ENCODE measurements around the gene SUPT4H1. TPM values are rescaled to one million over a fixed set of nuclear protein-coding genes. Genes with fewer than 3 reads are reported as not detected.

The SUPT4H1 gene
- total RNA-seq, 2 donors from 2014 or later = 50.0 to 51.4 TPM

DNA sequence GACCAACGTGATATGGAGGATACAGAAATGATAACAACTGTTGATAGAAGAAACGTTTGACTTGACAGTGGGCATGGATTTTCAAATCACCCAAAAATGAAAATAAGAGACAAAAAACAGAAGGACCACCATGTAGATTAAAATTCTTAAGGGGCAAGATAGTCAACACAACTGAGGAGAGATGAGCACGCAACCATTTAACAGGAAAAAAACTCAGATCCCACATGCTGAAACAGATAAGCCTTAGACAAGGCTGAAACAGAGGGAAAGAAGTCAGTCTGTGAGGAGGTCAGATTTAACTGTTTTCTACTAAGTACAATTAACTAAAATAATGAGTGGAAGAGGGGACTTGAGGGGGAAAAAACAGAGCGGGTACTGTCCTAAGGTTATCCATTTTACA is 44.2 kb upstream of the SUPT4H1 start:
- peaks cover 0 to 5% of the 10 kb centered on the region in 2 donors for H3K4me1 ChIP-seq
- no peak overlapping the region for H3K27ac ChIP-seq
- no peak for DNase-seq (ENCODE audit: low spot score)
- TF ChIP-seq, protein P1, sequence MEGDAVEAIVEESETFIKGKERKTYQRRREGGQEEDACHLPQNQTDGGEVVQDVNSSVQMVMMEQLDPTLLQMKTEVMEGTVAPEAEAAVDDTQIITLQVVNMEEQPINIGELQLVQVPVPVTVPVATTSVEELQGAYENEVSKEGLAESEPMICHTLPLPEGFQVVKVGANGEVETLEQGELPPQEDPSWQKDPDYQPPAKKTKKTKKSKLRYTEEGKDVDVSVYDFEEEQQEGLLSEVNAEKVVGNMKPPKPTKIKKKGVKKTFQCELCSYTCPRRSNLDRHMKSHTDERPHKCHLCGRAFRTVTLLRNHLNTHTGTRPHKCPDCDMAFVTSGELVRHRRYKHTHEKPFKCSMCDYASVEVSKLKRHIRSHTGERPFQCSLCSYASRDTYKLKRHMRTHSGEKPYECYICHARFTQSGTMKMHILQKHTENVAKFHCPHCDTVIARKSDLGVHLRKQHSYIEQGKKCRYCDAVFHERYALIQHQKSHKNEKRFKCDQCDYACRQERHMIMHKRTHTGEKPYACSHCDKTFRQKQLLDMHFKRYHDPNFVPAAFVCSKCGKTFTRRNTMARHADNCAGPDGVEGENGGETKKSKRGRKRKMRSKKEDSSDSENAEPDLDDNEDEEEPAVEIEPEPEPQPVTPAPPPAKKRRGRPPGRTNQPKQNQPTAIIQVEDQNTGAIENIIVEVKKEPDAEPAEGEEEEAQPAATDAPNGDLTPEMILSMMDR (IDR thresholded peaks at IDR 0.05) = no peak
- H3K9me3 ChIP-seq = no peaks in the 10 kb centered on the region
- no peak overlapping the region for H3K4me3 ChIP-seq
- no peaks in the 10 kb centered on the region for H3K36me3 ChIP-seq
- no peaks in the 10 kb centered on the region for H3K27me3 ChIP-seq

DNA sequence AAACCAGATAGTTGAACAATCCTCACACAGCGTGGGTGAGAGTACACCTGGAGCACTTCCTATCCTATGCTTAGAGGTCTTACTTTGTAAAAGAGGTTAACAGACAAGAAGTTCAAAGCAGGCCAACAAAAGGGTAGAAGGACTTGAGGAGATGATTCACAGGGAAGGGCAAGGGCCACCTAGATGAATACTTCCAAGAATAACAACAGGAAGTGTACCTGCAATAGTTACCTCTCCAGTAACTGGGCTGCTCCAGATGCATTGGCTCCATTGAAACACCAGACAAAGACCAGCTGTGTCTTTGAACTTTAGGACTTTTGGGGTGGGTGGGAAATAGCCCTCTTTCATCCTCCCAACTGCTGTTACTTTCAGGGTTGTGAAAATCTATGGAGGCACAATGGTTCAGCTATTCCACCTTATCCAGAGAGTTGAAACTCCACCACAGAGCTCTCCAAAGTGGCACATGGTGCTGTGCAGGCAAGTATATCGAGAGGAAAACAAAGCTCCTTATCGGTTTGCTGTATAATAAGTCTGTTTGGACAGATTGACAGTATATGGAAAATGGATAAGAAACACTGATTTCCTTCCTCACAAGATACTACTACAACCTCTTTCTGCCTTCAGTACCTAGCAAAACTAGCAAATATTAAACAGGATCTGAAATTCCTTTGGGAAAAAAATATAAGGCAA is 42.7 kb upstream of the SUPT4H1 start:
- H3K4me3 ChIP-seq = no peak overlapping the region
- no peaks in the 10 kb centered on the region for H3K36me3 ChIP-seq
- H3K27ac ChIP-seq = no peak overlapping the region
- no peaks in the 10 kb centered on the region for H3K9me3 ChIP-seq
- H3K27me3 ChIP-seq = no peaks in the 10 kb centered on the region
- H3K4me1 ChIP-seq = peaks cover 0 to 5% of the 10 kb centered on the region in 2 donors
- no peak for DNase-seq (ENCODE audit: low spot score)
- TF ChIP-seq, protein P1 (IDR thresholded peaks at IDR 0.05) = no peak

DNA sequence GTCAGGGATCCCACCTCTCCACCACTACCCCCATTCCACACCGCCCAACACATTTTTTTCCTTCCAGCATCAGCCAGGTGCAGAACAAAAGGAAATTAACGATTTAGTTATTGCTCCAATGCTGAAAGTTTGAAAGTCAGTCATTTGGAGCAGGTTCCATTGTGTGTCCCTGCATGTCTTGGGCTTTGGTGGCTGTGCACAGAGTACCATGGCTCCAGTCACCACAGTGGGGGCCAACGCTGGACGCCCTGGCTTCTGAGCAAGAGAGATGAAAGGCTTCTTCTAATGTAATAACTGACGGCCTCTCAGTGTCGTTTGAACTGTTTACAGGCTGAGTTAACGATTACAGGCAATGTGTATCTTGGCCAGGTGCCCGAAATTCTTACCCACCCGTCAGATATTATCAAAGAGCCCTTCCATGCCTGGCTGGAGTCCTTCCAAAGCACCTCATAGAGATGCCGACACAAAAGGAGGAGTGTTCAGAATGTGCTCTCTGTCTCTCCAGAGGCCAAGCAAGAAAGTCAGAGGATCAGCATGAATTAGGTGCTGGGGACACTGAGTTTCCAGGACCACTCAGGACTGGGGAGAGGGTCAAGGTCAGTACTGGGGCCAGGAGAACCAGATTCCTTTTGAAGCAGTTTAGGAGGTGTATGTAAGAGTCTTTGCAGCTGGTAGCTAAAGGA is 39.4 kb upstream of the SUPT4H1 start:
- DNase-seq (ENCODE audit: low spot score) = no peak
- TF ChIP-seq, protein P1 (IDR thresholded peaks at IDR 0.05) = no peak
- Histone ChIP-seq H3K27me3 (no peaks in the 10 kb centered on the region), H3K9me3 (no peaks in the 10 kb centered on the region), H3K27ac (no peak overlapping the region), H3K4me3 (no peak overlapping the region), H3K4me1 (peaks cover 0 to 5% of the 10 kb centered on the region in 2 donors), H3K36me3 (no peaks in the 10 kb centered on the region)

DNA sequence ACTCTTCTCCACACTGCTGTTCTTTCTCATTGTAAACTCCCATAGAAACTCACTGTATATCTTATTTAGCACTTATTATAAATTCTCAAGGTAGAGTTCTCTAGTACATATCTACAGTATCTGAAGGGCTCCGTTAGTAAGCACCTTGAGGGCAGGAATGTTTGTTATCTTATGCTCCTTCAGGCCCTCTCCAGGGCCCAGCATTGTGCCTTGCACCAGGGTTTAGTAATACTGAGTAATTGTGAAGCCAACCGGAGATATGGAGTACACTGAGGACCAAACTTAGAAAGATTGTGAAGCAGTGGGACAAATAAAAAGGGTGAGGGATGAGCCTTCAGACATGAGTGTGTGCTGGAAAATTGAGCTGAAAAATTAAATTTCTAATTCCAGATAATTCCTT is 38.9 kb upstream of the SUPT4H1 start:
- TF ChIP-seq, protein P1 (IDR thresholded peaks at IDR 0.05) = no peak
- H3K36me3 ChIP-seq = no peaks in the 10 kb centered on the region
- no peaks in the 10 kb centered on the region for H3K9me3 ChIP-seq
- no peak for DNase-seq (ENCODE audit: low spot score)
- peaks cover 0 to 5% of the 10 kb centered on the region in 2 donors for H3K4me1 ChIP-seq
- no peaks in the 10 kb centered on the region for H3K27me3 ChIP-seq
- no peak overlapping the region for H3K27ac ChIP-seq
- H3K4me3 ChIP-seq = no peak overlapping the region

DNA sequence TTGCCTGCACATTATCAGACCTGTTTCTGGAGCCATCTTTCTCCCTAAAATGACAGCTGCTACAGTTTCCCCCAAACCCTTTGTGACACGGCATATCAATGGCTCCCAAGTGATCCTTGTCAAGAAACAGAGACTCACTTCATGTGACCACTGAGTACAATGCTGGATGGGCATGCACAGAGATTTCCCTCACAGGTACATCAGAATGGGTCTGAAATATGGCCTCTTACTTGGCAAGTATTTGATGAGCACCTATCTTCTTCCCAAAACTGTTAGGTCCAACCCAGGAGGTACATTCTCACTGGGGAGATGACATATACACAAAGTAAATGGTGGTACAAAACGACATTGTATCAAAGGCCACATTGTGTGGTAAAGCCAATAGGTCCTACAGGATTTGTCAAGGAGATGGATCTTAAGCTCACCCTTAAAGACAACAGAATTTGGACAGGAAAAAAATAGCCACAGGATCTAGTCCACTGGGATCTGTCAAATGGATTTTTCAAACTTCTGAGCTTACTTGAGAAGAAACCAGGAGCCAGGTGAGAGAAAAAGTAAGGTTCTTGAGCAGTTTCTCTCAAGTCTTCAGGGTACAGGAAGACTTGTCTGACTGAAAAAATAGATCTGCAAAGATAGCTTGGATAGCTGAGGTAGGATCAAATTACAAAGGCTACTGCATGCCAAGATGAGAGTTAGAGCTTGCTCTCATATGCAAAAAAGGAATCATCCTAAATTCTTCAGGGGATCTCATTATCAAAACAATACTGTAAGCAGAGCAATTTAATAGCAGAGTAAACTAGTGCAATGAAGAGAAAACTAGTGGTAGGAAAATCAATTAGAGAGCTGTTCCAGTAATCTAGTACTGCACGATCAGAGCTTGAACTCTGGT is 36.5 kb upstream of the SUPT4H1 start:
- no peaks in the 10 kb centered on the region for H3K9me3 ChIP-seq
- TF ChIP-seq, protein P1 (IDR thresholded peaks at IDR 0.05) = no peak
- H3K27me3 ChIP-seq = no peaks in the 10 kb centered on the region

More for the DNA sequence above, 36.5 kb upstream of the SUPT4H1 start:
- DNase-seq (ENCODE audit: low spot score) = no peak
- no peaks in the 10 kb centered on the region for H3K36me3 ChIP-seq
- peaks cover 0 to 5% of the 10 kb centered on the region in 2 donors for H3K4me1 ChIP-seq
- no peak overlapping the region for H3K27ac ChIP-seq
- no peak overlapping the region for H3K4me3 ChIP-seq

Data from right atrium auricular region (tissue), 2 donors.